Endodermal cell (in vitro differentiated cells): ENCODE results near the gene TACC2. TPM values are rescaled to one million over a fixed set of nuclear protein-coding genes. Genes with fewer than 3 reads are reported as not detected.
A peak's percentile ranks its signal among the peaks of the same experiment; 100 is the strongest.

ENCODE experiments used
- DNase-seq: peaks from one replicate; pipeline ENCODE4 v3.0.0-alpha.2; 2017
- H3K27ac ChIP-seq: 2 replicates; pipeline ENCODE4 v1.5.1; 2013; ENCODE audit warnings: mild to moderate bottlenecking, low read depth, low read length, moderate library complexity
- H3K27me3 ChIP-seq: 2 replicates; pipeline ENCODE4 v1.6.1; 2013; ENCODE audit warnings: mild to moderate bottlenecking, low read length, moderate library complexity; ENCODE audit not compliant: insufficient read depth, control insufficient read depth, poor library complexity, severe bottlenecking
- H3K36me3 ChIP-seq: 2 replicates; pipeline ENCODE4 v1.7.0; 2013; ENCODE audit warnings: mild to moderate bottlenecking, low read length, moderate library complexity; ENCODE audit not compliant: control insufficient read depth, insufficient read depth
- H3K4me1 ChIP-seq: one replicate; pipeline ENCODE4 v1.7.0; 2013; ENCODE audit warnings: low read length; ENCODE audit not compliant: control insufficient read depth, insufficient read depth
- H3K4me3 ChIP-seq: 2 replicates; pipeline ENCODE4 v1.5.1; 2013; ENCODE audit warnings: mild to moderate bottlenecking, low read length, moderate library complexity
- H3K9ac ChIP-seq: 2 replicates; pipeline ENCODE4 v1.6.1; 2013; ENCODE audit warnings: mild to moderate bottlenecking, low read length, moderate library complexity; ENCODE audit not compliant: poor library complexity, severe bottlenecking; ENCODE audit errors: extremely low read depth
- H3K9me3 ChIP-seq: 2 replicates; pipeline ENCODE4 v1.6.1; 2013; ENCODE audit warnings: mild to moderate bottlenecking, low read length, moderate library complexity; ENCODE audit not compliant: control insufficient read depth
- H3K27ac Mint-ChIP-seq: 2 replicates; pipeline ENCODE4 v1.8.0; 2020; ENCODE audit warnings: mixed read lengths
- H3K27me3 Mint-ChIP-seq: 2 replicates; pipeline ENCODE4 v1.8.0; 2021; ENCODE audit warnings: mild to moderate bottlenecking, mixed read lengths; ENCODE audit not compliant: insufficient read depth
- H3K36me3 Mint-ChIP-seq: 2 replicates; pipeline ENCODE4 v1.8.0; 2020; ENCODE audit warnings: low read depth, mixed read lengths
- H3K4me1 Mint-ChIP-seq: 2 replicates; pipeline ENCODE4 v1.8.0; 2020; ENCODE audit warnings: mixed read lengths
- H3K4me3 Mint-ChIP-seq: 2 replicates; pipeline ENCODE4 v1.8.0; 2020; ENCODE audit warnings: mild to moderate bottlenecking, moderate library complexity, mixed read lengths
- H3K9me3 Mint-ChIP-seq: 2 replicates; pipeline ENCODE4 v1.8.0; 2020; ENCODE audit warnings: mild to moderate bottlenecking, mixed read lengths
- WGBS, 2 experiments: methylation state at CpG; one replicate each; pipeline versions ENCODE4 v1.1.5 to v1.1.7; 2013; ENCODE audit warnings: missing lambda C conversion rate in 2 of 2, mixed read lengths in 1 of 2; ENCODE audit not compliant: insufficient coverage in 1 of 2, insufficient read length in 1 of 2; 5-methylcytosine and 5-hydroxymethylcytosine counted together
- total RNA-seq, 2 donors: library from RNA; stranded (reverse); fragmentation: NEBNext Ultra II Directional in 1 of 2; extraction: Animal tissue kit (Norgen Biotek cat#: 25700) in 1 of 2; gene quantifications; 2 replicates in 1 of 2; 3 replicates in 1 of 2; pipeline ENCODE4 v1.2.1, GENCODE V29; 2021
- TF ChIP-seq, protein P1 (sequence below): fragments of 200-600 bp; sonication (generic); conservative IDR thresholded peaks from 2 replicates; pipeline ENCODE4 v1.5.0; 2021; ENCODE audit warnings: antibody characterized with exemption, mild to moderate bottlenecking

Gene TACC2
- total RNA-seq, 2 donors from 2014 or later: 24.5 to 34.1 TPM

DNA sequence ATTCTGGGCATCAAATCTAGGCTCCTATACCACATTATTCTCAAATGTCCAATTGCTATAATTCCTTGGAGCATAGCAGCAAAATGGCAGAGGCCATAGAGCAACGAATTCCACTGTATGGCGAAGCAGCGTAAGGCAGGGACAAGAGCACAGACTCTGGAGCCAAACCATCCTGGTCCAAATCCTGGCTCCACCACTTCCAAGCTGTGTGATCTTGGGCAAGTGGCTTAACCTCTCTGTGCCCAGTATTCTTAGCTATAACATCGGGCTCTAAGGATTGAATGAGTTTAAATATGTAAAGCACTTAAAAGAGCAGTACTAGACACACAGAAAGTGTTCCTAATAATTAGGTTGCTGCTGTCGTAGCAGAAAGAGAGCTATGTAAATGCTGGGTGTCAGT, 56.2 kb downstream of the TACC2 start:
- H3K4me3 ChIP-seq: peak overlapping the region; percentile 2
- H3K36me3 Mint-ChIP-seq: no peaks in the 10 kb centered on the region

DNA sequence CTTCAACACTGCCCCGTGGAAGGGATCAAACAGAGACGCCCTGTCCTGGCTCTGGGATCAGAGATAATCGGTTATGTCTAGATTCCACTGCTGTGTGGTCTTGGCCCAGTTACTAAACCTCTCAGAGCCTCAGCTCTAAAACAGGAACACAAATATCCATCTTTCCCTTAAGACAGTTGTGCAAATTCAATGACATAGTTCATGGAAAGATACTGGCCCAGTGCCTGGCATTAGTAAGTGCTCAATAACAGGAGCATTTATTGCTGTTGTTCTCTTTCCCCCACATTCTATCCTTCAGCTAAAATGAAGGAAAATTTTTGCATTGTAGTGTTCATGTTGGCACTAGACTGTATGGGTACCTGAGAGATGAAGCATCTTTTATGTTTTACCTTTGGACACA, 58.6 kb downstream of the TACC2 start:
- no peak overlapping the region for H3K4me3 ChIP-seq
- peaks cover 6% of the 10 kb centered on the region for H3K4me1 ChIP-seq
- WGBS, 2 experiments: 89 to 94% methylated on average over 3 of the region's 3 CpGs
- TF ChIP-seq, protein P1, sequence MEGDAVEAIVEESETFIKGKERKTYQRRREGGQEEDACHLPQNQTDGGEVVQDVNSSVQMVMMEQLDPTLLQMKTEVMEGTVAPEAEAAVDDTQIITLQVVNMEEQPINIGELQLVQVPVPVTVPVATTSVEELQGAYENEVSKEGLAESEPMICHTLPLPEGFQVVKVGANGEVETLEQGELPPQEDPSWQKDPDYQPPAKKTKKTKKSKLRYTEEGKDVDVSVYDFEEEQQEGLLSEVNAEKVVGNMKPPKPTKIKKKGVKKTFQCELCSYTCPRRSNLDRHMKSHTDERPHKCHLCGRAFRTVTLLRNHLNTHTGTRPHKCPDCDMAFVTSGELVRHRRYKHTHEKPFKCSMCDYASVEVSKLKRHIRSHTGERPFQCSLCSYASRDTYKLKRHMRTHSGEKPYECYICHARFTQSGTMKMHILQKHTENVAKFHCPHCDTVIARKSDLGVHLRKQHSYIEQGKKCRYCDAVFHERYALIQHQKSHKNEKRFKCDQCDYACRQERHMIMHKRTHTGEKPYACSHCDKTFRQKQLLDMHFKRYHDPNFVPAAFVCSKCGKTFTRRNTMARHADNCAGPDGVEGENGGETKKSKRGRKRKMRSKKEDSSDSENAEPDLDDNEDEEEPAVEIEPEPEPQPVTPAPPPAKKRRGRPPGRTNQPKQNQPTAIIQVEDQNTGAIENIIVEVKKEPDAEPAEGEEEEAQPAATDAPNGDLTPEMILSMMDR: no peak
- no peak overlapping the region for H3K9ac ChIP-seq
- Mint-ChIP-seq H3K4me1 (peaks cover 23% of the 10 kb centered on the region), H3K4me3 (no peak overlapping the region), H3K9me3 (no peaks in the 10 kb centered on the region), H3K27me3 (peaks cover 2% of the 10 kb centered on the region), H3K27ac (no peak overlapping the region), H3K36me3 (no peaks in the 10 kb centered on the region)
- no peaks in the 10 kb centered on the region for H3K9me3 ChIP-seq
- H3K27ac ChIP-seq: no peak overlapping the region
- H3K36me3 ChIP-seq: no peaks in the 10 kb centered on the region
- DNase-seq: no peak
- H3K27me3 ChIP-seq: no peaks in the 10 kb centered on the region

More for the DNA sequence above, 56.2 kb downstream of the TACC2 start:
- Histone ChIP-seq H3K27ac (no peak overlapping the region), H3K27me3 (no peaks in the 10 kb centered on the region), H3K9me3 (no peaks in the 10 kb centered on the region), H3K36me3 (no peaks in the 10 kb centered on the region), H3K9ac (no peak overlapping the region), H3K4me1 (peaks cover 6% of the 10 kb centered on the region)
- WGBS, 2 experiments: 93 to 94% methylated on average over 5 of the region's 5 CpGs
- no peak for DNase-seq
- Mint-ChIP-seq H3K4me3 (peak overlapping the region; percentile 27), H3K27me3 (peaks cover 6% of the 10 kb centered on the region), H3K27ac (no peak overlapping the region), H3K9me3 (no peaks in the 10 kb centered on the region), H3K4me1 (peaks cover 20% of the 10 kb centered on the region)
- TF ChIP-seq, protein P1: no peak

DNA sequence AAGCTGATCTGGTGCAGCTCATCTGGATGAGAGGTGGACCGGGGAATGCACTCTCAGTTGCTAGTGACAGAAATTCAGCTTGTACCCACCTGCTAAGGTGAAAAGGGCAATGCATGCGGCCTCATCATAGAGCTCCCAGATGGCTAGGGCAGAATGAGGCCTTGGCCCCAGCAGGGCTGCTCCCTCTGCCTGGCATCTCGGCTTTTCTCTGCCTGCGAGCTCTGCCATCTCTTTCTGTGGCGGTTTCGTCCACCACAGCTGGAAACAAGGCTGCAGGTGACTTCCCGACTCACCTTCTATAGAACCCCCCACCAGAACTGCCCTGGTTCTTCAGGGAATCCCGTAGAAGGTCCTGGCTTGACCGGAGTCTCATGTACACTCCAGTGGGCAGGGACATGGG, 60.1 kb downstream of the TACC2 start:
- Histone ChIP-seq H3K9me3 (no peaks in the 10 kb centered on the region), H3K36me3 (no peaks in the 10 kb centered on the region), H3K4me3 (no peak overlapping the region), H3K9ac (no peak overlapping the region), H3K4me1 (peaks cover 3% of the 10 kb centered on the region), H3K27me3 (no peaks in the 10 kb centered on the region), H3K27ac (no peak overlapping the region)
- Mint-ChIP-seq H3K9me3 (no peaks in the 10 kb centered on the region), H3K4me3 (no peak overlapping the region), H3K4me1 (peaks cover 17% of the 10 kb centered on the region), H3K27ac (no peak overlapping the region), H3K27me3 (peaks cover 2% of the 10 kb centered on the region), H3K36me3 (no peaks in the 10 kb centered on the region)
- DNase-seq: no peak
- TF ChIP-seq, protein P1: no peak
- WGBS, 2 experiments: 91 to 100% methylated on average over 1 to 9 of the region's 9 CpGs
